ENCODE measurements around the gene IRF6. TPM values are rescaled to one million over a fixed set of nuclear protein-coding genes. Genes with fewer than 3 reads are reported as not detected.

IRF6 gene
- total RNA-seq, 2 experiments from 2014 or later, result 0.48 to 0.64 TPM

- H3K4me3 Mint-ChIP-seq, result no peak overlapping the region
Observed at GRCh38 chr1:209738270-209738669, 67.7 kb downstream of the IRF6 start.

DNA sequence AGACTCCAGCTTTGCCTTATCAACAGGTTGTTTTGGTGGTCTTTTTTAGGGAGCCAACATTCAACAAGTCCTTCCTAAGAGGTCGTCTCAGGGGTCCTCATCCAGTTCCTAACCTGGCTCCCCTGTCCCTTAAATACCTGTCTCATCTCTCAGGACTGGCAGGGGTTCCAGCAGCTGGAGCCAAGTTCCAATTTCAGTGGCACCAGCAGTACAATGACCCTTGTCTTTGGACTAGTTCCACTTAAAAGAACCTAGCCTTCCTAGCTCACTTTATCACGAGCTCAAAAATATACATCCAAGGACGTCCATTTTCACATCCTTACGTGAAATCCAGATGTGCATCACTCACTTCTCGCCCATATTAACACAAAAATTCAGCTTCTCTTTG lies 68.8 kb downstream of the IRF6 start:
- CTCF ChIA-PET, result interaction anchor here (0.7 to 5.1 kb wide), 10 partner anchors 9 to 168 kb away, joined by 3 to 29 read pairs (median 4); no protein-coding TSS in a partner anchor
- Mint-ChIP-seq H3K4me3 (no peak overlapping the region), H3K27ac (peak overlapping the region; percentile 88), H3K27me3 (ENCODE audit: low read depth) (no peaks in the 10 kb centered on the region), H3K36me3 (ENCODE audit: low read depth) (peaks cover 5% of the 10 kb centered on the region), H3K9me3 (no peaks in the 10 kb centered on the region), H3K4me1 (ENCODE audit: low read depth) (peaks cover 60% of the 10 kb centered on the region)
- no peak for DNase-seq
- intact Hi-C loops (cut with micrococcal nuclease), result no loop called here

More at GRCh38 chr1:209738270-209738669, 67.7 kb downstream of the IRF6 start:
- no peaks in the 10 kb centered on the region for H3K9me3 Mint-ChIP-seq
- peaks cover 64% of the 10 kb centered on the region for H3K4me1 Mint-ChIP-seq (ENCODE audit: low read depth)
- no peak overlapping the region for H3K27ac Mint-ChIP-seq
- no peak for DNase-seq
- H3K36me3 Mint-ChIP-seq (ENCODE audit: low read depth), result peaks cover 5% of the 10 kb centered on the region
- no peaks in the 10 kb centered on the region for H3K27me3 Mint-ChIP-seq (ENCODE audit: low read depth)
- CTCF ChIA-PET, result interaction anchor here (5.1 kb wide), 1 partner anchor 12 kb away, joined by 29 read pairs; no protein-coding TSS in a partner anchor
- intact Hi-C loops (cut with micrococcal nuclease), result no loop called here

DNA sequence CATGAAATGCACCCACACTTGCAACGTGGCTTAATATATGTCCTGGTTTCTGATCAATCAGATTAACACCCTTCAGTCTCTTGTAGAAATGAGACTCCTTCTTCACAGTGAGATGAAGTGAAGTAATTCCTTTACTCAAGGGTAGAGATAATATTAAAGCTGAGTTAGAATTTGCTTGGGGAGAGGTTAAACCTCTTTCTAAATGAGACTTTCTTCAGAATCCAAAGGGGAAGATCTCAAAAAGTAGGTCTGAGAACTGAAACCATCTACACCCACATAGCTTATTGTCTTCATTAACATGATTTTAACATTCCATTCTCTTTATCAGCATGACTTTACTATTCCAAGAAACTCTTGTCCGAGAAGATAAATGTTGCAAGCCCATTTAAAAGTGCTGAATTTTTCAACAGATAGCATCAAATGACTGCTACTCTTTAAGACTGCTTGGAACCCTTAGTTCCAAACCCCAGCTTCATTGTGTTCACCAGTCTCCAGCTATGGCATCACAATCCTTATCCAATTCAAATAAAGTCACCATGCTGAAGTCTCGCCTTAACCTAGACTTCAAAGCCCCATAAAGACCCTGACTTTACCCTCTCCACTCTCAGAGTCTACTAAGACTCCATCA lies 69.3 kb downstream of the IRF6 start:
- Mint-ChIP-seq H3K27ac (peak overlapping the region; percentile 88), H3K36me3 (ENCODE audit: low read depth) (peaks cover 5% of the 10 kb centered on the region), H3K27me3 (ENCODE audit: low read depth) (no peaks in the 10 kb centered on the region), H3K4me1 (ENCODE audit: low read depth) (peaks cover 55% of the 10 kb centered on the region), H3K9me3 (no peaks in the 10 kb centered on the region), H3K4me3 (no peak overlapping the region)
- CTCF ChIA-PET, result interaction anchor here (0.7 to 5.1 kb wide), 10 partner anchors 9 to 167 kb away, joined by 3 to 29 read pairs (median 4); no protein-coding TSS in a partner anchor
- no peak for DNase-seq
- intact Hi-C loops (cut with micrococcal nuclease), result loop anchor here (1.0 kb wide), 1 partner anchor 11 kb away; no protein-coding TSS in a partner anchor

Other genes with a start within 250 kb of the IRF6 start
- 1 to 10 TPM; 2.4 to 2.8 TPM for gene CAMK1G, start 222.4 kb downstream of the IRF6 start, total RNA-seq
- gene LAMB3, start 153.7 kb downstream of the IRF6 start, total RNA-seq, result 10 to 100 TPM; 11.8 to 13.0 TPM
- 100 to 1,000 TPM; 138 to 139 TPM for gene G0S2, start 130.7 kb downstream of the IRF6 start, total RNA-seq
- gene HSD11B1, start 101.3 kb downstream of the IRF6 start, total RNA-seq, result 1 to 10 TPM; 6.7 to 8.0 TPM
- gene TRAF3IP3, start 50.1 kb downstream of the IRF6 start, total RNA-seq, result 100 to 1,000 TPM; 107 to 113 TPM
- 1 to 10 TPM; 3.5 to 4.6 TPM for gene C1orf74, start 21.6 kb downstream of the IRF6 start, total RNA-seq
- gene UTP25, start 21.8 kb upstream of the IRF6 start, total RNA-seq, result 1 to 10 TPM; 4.1 to 4.6 TPM
- not detected for gene SYT14, start 132.1 kb upstream of the IRF6 start, total RNA-seq

Measured in activated naive CD4-positive, alpha-beta T cell treated with anti-CD3 and anti-CD28 coated beads for 36 hours (primary cell).